OCI-LY1 (cell line): Measurements from ENCODE around the gene MAK.
"Not testable (repeated sequence)": the region's sequence is repeated elsewhere in the genome, so short reads cannot be mapped to it uniquely, and the experiment has no call there.

ENCODE experiments used
- H2AFZ ChIP-seq: fragments of 200-600 bp; sonication (generic), shearing (Covaris generic); 2 replicates; pipeline ENCODE4 v1.6.0; 2014; ENCODE audit warnings: antibody characterized with exemption, mild to moderate bottlenecking, low read length
- H3F3A ChIP-seq: fragments of 200-600 bp; sonication (generic), shearing (Covaris generic); 2 replicates; pipeline ENCODE4 v1.6.0; 2014; ENCODE audit warnings: mild to moderate bottlenecking, antibody characterized with exemption, low read length, moderate library complexity; ENCODE audit not compliant: insufficient read depth
- H3K27ac ChIP-seq: fragments of 200-600 bp; sonication (generic); 2 replicates; pipeline ENCODE4 v1.5.1; 2014; ENCODE audit warnings: low read length, mixed run types, mild to moderate bottlenecking, low read depth; ENCODE audit not compliant: poor library complexity, severe bottlenecking
- H3K27me3 ChIP-seq: fragments of 200-600 bp; sonication (generic); 2 replicates; pipeline ENCODE4 v1.6.0; 2014; ENCODE audit warnings: antibody characterized with exemption, mild to moderate bottlenecking, low read length, moderate library complexity; ENCODE audit not compliant: insufficient read depth
- H3K36me3 ChIP-seq: fragments of 200-600 bp; sonication (generic); 2 replicates; pipeline ENCODE4 v1.6.1; 2014; ENCODE audit warnings: mild to moderate bottlenecking, antibody characterized with exemption, low read length, moderate library complexity, mixed read lengths; ENCODE audit not compliant: insufficient read depth
- H3K4me1 ChIP-seq: fragments of 200-600 bp; sonication (generic); 2 replicates; pipeline ENCODE4 v1.5.1; 2014; ENCODE audit warnings: mild to moderate bottlenecking, low read length, moderate library complexity; ENCODE audit not compliant: insufficient read depth, severe bottlenecking
- H3K4me2 ChIP-seq: fragments of 200-600 bp; sonication (generic), shearing (Covaris generic); 2 replicates; pipeline ENCODE4 v1.6.1; 2014; ENCODE audit warnings: low read length
- H3K4me3 ChIP-seq: fragments of 200-600 bp; sonication (generic); 2 replicates; pipeline ENCODE4 v1.5.1; 2014; ENCODE audit warnings: low read length, low read depth, mild to moderate bottlenecking, mixed read lengths; ENCODE audit not compliant: poor library complexity, severe bottlenecking
- H3K79me2 ChIP-seq: fragments of 200-600 bp; shearing (Covaris generic); 2 replicates; pipeline ENCODE4 v1.6.1; 2016; ENCODE audit warnings: mixed run types, low read length, mixed read lengths; ENCODE audit not compliant: insufficient read depth
- H3K9ac ChIP-seq: fragments of 200-600 bp; sonication (generic), shearing (Covaris generic); 2 replicates; pipeline ENCODE4 v1.6.1; 2014; ENCODE audit warnings: mild to moderate bottlenecking, low read length, mixed read lengths
- H3K9me2 ChIP-seq: fragments of 200-600 bp; sonication (generic), shearing (Covaris generic); 2 replicates; pipeline ENCODE4 v1.6.1; 2014; ENCODE audit warnings: low read depth, mild to moderate bottlenecking, low read length, mixed read lengths
- H3K9me3 ChIP-seq: fragments of 200-600 bp; shearing (Covaris generic); 2 replicates; pipeline ENCODE4 v1.6.1; 2014; ENCODE audit warnings: low read length, mixed read lengths
- H4K20me1 ChIP-seq: fragments of 200-600 bp; sonication (generic), shearing (Covaris generic); 2 replicates; pipeline ENCODE4 v1.6.0; 2016; ENCODE audit warnings: mild to moderate bottlenecking, low read length; ENCODE audit not compliant: insufficient read depth
- CTCF ChIP-seq: fragments of 200-600 bp; sonication (generic), shearing (Covaris generic); IDR thresholded peaks from 2 replicates; pipeline ENCODE4 v1.5.1; 2017; ENCODE audit warnings: mild to moderate bottlenecking, antibody characterized with exemption, low read length, moderate library complexity, mixed read lengths
- EZH2 ChIP-seq: fragments of 200-600 bp; sonication (generic), shearing (Covaris generic); IDR thresholded peaks from 2 replicates; pipeline ENCODE4 v1.8.0; 2017; ENCODE audit warnings: borderline replicate concordance, mixed run types, mild to moderate bottlenecking, antibody characterized with exemption, low read length, moderate library complexity, mixed read lengths

The MAK gene

DNA sequence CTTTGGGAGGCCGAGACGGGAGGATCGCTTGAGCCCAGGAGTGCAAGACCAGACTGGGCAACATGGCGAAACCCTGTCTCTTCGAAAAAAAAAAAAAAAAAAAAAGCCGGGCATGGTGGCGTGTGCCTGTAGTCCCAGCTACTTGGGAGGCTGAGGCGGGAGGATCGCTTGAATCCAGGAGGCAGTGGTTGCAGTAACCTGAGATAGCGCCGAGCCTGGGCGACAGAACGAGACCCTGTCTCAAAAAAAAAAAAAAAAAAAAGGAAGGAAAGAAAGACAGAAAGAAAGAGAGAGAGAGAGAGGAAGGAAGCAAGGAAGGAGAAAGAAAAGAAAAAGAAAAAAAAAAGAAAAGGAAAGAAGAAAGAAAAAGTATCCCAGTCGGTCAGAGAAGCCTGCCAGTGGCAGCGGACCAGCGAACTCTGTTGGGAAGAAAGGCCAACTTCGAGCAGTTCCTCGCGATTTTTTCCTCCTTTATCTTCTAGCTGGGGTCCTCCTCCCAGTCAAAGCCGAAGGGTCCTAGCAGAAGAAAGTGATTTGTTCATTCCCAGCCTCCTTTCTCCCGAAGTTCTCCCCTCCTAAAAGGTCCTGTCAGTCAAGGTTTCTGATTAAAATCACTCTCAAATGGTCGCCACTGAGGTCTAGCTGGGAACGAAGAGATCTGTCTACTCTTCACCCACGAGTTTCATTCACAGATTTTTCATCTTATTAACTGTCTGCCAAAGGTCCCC, 46.1 kb upstream of the MAK start:
- Histone ChIP-seq H3F3A (no peaks in the 10 kb centered on the region), H3K79me2 (no peaks in the 10 kb centered on the region), H3K9me2 (no peaks in the 10 kb centered on the region), H3K4me2 (no peak overlapping the region), H3K9ac (no peak overlapping the region), H3K9me3 (no peaks in the 10 kb centered on the region), H3K27me3 (peaks cover 4% of the 10 kb centered on the region; the same call in 1 of the 2 replicates), H3K4me1 (peaks cover 3% of the 10 kb centered on the region), H3K27ac (no peak overlapping the region), H3K4me3 (no peak overlapping the region), H2AFZ (no peak overlapping the region), H4K20me1 (no peaks in the 10 kb centered on the region), H3K36me3 (no peaks in the 10 kb centered on the region; the same call in 1 of the 2 replicates)
- no peak for TF ChIP-seq CTCF
- no peak for TF ChIP-seq EZH2

DNA sequence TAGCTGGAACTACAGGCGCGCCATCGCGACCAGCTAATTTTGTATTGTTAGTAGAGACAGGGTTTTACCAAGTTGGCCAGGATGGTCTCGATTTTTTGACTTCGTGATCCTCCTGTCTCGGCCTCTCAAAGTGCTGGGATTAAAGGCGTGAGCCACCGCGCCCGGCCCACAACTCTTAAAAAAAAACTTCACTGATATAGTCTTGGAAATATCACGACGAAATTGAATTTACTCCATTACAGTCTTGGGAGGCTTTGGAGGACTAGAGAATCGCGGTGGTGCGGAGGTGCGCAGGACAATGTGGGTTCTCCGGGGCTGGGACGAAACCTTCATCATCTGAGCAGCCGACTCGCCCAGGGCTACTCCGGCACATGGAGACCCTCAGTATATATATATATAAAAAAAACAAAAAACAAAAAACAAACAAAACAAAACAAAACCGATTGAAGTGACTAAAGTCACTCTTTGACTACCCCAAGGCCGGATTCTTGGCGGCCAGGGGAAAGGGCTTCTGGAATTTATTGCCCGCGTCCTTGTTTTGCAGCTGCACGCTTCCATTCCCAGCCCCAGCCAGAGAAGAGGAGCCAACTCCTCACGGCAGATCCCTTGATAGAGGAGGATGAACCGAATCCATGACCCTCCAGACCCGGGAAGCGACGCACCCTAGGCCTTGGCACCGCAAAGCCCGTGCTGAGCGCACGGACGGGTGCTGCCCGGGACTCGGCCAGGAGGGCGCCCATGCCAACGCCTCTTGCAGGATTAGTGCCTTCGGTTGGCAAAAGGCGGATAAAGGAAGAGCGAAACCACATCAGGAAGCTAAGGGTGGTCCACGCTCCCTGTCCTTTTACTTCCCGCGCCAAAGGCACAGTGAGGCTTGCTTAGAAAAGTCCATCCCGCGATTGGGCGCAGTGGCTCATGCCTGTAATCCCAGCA, 45.2 kb upstream of the MAK start:
- Histone ChIP-seq H3K4me1 (no peaks in the 10 kb centered on the region), H4K20me1 (no peaks in the 10 kb centered on the region), H3K36me3 (no peaks in the 10 kb centered on the region; the same call in 1 of the 2 replicates), H3K9me2 (no peaks in the 10 kb centered on the region), H3K4me3 (no peak overlapping the region), H3K79me2 (no peaks in the 10 kb centered on the region), H3K27me3 (peaks cover 4% of the 10 kb centered on the region; the same call in 1 of the 2 replicates), H3K4me2 (no peak overlapping the region), H3K9me3 (no peaks in the 10 kb centered on the region), H2AFZ (no peak overlapping the region), H3F3A (no peaks in the 10 kb centered on the region), H3K9ac (no peak overlapping the region), H3K27ac (no peak overlapping the region)
- no peak for TF ChIP-seq EZH2
- TF ChIP-seq CTCF: no peak

- H3F3A ChIP-seq: no peaks in the 10 kb centered on the region
- no peak overlapping the region for H2AFZ ChIP-seq
- H3K4me2 ChIP-seq: no peak overlapping the region
- H3K79me2 ChIP-seq: no peaks in the 10 kb centered on the region
- no peak overlapping the region for H3K27ac ChIP-seq
- H3K9me3 ChIP-seq: no peaks in the 10 kb centered on the region
- peaks cover 4% of the 10 kb centered on the region; the same call in 1 of the 2 replicates for H3K27me3 ChIP-seq
- H3K36me3 ChIP-seq: no peaks in the 10 kb centered on the region; the same call in 1 of the 2 replicates
- no peak for TF ChIP-seq EZH2
- no peak for TF ChIP-seq CTCF
- no peaks in the 10 kb centered on the region for H3K9me2 ChIP-seq
- no peaks in the 10 kb centered on the region for H4K20me1 ChIP-seq
- H3K4me1 ChIP-seq: no peaks in the 10 kb centered on the region
- no peak overlapping the region for H3K4me3 ChIP-seq
- H3K9ac ChIP-seq: no peak overlapping the region
Observed at GRCh38 chr6:10882657-10883171, 44.4 kb upstream of the MAK start.

GRCh38 chr6:10882253-10882630, 43.9 kb upstream of the MAK start:
- H4K20me1 ChIP-seq, H3K4me2 ChIP-seq, H3K4me1 ChIP-seq, H3K79me2 ChIP-seq, H3K27me3 ChIP-seq, H2AFZ ChIP-seq, H3K9me2 ChIP-seq, H3K4me3 ChIP-seq, H3K36me3 ChIP-seq, H3K27ac ChIP-seq, H3K9ac ChIP-seq, H3K9me3 ChIP-seq, H3F3A ChIP-seq: not testable (repeated sequence)
